Nephron progenitor cell (in vitro differentiated cells): ENCODE data around the gene C9orf72.

Experiments used
- DNase-seq: peaks from one replicate; pipeline ENCODE4 v3.0.0; 2021
- H3K27ac Mint-ChIP-seq: 2 replicates; pipeline ENCODE4 v1.8.0; 2021; ENCODE audit warnings: mild to moderate bottlenecking, moderate library complexity, mixed read lengths
- H3K27me3 Mint-ChIP-seq: 2 replicates; pipeline ENCODE4 v1.8.0; 2021; ENCODE audit warnings: mild to moderate bottlenecking, low read depth, mixed read lengths; ENCODE audit not compliant: poor library complexity
- H3K36me3 Mint-ChIP-seq: 2 replicates; pipeline ENCODE4 v1.8.0; 2021; ENCODE audit warnings: low read depth, mixed read lengths
- H3K4me1 Mint-ChIP-seq: 2 replicates; pipeline ENCODE4 v1.8.0; 2021; ENCODE audit warnings: mixed read lengths
- H3K4me3 Mint-ChIP-seq: 2 replicates; pipeline ENCODE4 v1.8.0; 2021; ENCODE audit warnings: mild to moderate bottlenecking, moderate library complexity, mixed read lengths
- H3K9me3 Mint-ChIP-seq: 2 replicates; pipeline ENCODE4 v1.8.0; 2021; ENCODE audit warnings: mild to moderate bottlenecking, moderate library complexity, mixed read lengths
- TF ChIP-seq, protein P1 (sequence below): fragments of 200-600 bp; sonication (generic); IDR thresholded peaks from 2 replicates; pipeline ENCODE4 v1.5.0; 2021; ENCODE audit warnings: antibody characterized with exemption

C9orf72 gene

DNA sequence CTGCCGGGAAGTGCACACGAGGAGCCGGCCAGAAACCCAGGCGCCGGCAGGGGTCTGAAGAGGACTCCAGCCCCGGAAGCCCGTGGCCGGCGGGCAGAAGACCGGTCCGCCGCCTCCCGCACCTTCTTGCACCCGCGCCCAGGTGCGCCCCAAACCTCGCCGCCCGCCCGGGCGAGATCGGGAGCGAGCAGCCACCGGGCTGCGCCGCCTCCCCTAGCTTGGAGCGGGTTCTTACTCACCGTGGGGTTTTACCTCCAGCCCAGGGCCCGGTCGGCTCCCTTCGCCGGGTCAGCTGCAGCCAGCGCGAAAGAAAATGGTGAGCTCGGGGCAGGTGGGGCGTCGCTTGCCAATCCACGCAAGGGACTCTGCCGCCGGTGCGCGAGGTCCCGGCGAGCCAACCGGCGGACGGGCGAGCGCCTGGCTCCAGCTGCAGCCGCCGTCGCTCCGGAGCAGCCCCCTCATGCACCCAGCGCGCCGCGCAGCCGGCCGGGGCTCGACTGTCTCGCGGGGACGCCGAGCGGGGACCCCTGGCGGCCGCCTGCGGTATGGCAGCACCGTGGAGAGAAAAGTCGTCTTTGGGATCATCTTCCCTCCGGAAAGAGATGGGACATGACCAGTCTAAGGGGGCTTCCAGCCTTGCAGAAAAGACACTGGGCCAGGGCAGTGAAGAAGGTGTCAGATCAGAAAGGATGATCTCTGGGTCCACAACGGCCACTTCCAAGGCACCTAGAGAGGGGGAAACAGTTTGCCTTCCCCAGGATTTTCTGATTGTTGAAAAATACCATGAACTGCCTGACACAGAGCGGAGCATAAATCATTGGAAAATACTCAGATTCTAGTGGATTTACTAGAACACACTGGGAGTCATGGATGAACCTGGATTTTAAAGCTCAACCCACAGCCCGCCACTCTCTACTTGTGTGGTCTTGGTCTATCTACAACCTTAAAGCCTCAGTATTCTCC, 43.7 kb downstream of the C9orf72 start, which contains the start of gene MOB3B:
Gene MOB3B, minus strand, starts transcription at position 499 of the 963 bp plus-strand sequence. CDS start 74,264 bp downstream, outside the sequence.
- TF ChIP-seq, protein P1, sequence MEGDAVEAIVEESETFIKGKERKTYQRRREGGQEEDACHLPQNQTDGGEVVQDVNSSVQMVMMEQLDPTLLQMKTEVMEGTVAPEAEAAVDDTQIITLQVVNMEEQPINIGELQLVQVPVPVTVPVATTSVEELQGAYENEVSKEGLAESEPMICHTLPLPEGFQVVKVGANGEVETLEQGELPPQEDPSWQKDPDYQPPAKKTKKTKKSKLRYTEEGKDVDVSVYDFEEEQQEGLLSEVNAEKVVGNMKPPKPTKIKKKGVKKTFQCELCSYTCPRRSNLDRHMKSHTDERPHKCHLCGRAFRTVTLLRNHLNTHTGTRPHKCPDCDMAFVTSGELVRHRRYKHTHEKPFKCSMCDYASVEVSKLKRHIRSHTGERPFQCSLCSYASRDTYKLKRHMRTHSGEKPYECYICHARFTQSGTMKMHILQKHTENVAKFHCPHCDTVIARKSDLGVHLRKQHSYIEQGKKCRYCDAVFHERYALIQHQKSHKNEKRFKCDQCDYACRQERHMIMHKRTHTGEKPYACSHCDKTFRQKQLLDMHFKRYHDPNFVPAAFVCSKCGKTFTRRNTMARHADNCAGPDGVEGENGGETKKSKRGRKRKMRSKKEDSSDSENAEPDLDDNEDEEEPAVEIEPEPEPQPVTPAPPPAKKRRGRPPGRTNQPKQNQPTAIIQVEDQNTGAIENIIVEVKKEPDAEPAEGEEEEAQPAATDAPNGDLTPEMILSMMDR = peak; percentile 88
- H3K4me3 Mint-ChIP-seq = peak within 1 kb of the TSS; percentile 97
- H3K4me1 Mint-ChIP-seq = peaks cover 50% of the 10 kb centered on the region
- peaks cover 5% of the 10 kb centered on the region for H3K27me3 Mint-ChIP-seq
- peaks cover 19% of the 10 kb centered on the region for H3K36me3 Mint-ChIP-seq
- no peaks in the 10 kb centered on the region for H3K9me3 Mint-ChIP-seq
- peak within 1 kb of the TSS; percentile 39 for H3K27ac Mint-ChIP-seq
- DNase-seq = peak; percentile 95

DNA sequence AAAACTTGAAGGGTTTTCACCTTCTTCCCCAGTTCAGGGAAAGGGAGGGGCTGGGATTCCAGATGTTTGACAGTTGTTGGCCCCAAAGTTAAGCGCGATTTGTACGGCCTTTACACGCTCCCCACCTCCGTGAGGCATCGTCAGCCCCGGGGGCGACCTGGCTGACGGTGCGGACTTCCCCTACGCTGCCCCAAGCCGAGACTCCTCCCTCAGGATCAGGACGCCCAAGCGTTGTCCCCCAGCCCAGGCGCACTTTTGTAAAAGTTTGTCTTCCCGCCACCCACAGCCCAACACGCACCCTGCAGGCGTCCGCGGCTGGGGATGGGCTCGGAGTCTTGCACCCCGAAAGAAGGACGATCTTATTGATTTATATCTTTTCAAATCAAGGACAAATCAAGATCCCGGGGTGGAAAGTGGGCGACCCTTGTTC, 44.4 kb downstream of the C9orf72 start:
- peaks cover 24% of the 10 kb centered on the region for H3K36me3 Mint-ChIP-seq
- TF ChIP-seq, protein P1 = no peak
- peak; percentile 58 for DNase-seq
- H3K4me3 Mint-ChIP-seq = peak overlapping the region; percentile 97
- no peaks in the 10 kb centered on the region for H3K9me3 Mint-ChIP-seq
- H3K27me3 Mint-ChIP-seq = peaks cover 5% of the 10 kb centered on the region
- peaks cover 43% of the 10 kb centered on the region for H3K4me1 Mint-ChIP-seq
- H3K27ac Mint-ChIP-seq = no peak overlapping the region

DNA sequence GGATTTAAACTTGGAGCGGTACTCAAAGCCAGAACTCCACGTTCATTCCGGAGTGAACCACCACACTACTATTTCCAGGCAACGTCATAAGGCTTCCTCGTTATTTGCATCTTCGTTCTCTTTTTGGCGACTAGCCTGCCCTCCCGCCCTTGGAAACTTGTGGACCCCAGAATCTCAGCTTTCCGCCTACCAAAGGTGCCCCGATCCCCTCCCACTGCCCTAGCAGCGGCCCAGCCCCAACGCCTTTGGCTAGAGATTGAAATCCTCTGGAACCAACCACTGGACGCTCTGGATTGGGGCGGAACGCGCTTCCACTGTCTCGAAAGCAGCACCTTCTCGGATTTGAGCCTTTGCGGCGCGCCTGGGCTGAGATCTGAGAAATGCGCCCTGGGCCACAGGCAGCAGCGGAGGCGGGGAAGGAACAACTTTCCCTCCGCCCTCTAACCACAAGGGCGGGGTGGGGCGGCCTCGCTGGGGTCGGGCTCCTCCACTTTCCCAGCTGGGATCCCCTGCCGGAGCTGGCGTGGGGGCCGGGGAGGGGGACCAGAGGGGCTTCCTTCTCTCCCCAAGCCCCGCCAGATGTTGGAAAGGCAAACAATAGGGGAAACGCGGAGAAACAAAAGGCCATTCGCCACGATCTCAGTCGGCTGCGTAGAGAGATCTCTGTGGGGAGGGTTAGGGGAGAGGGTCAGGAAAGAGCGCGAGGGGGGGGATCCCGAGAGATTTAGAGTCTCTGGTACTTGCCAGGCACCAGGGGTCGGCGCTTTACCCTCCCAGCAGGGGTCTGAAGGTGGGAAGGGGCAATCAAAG, 45.0 kb downstream of the C9orf72 start:
- TF ChIP-seq, protein P1 = no peak
- Mint-ChIP-seq H3K27me3 (peaks cover 8% of the 10 kb centered on the region), H3K9me3 (no peaks in the 10 kb centered on the region), H3K4me1 (peaks cover 37% of the 10 kb centered on the region), H3K4me3 (peak overlapping the region; percentile 97), H3K36me3 (peaks cover 27% of the 10 kb centered on the region), H3K27ac (peak overlapping the region; percentile 90)
- peak; percentile 76 for DNase-seq

DNA sequence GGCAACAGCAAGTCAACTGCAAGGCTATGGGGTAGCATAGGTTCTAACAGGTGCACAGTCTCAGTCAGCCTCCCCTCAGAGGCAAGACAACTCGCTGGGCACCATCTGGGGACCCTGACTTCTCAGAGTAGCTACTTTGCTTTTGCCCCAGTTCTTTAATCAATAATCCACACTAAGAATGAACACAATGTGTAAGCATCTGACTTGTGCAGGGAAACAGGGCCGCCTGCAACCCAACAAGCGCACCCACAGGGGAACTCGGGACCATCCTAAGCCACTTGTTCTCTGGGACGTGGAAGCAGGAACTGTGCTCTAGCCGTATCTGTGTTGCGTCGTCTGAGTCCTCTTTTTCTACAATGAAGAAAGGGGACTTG, 45.6 kb downstream of the C9orf72 start:
- no peak overlapping the region for H3K27ac Mint-ChIP-seq
- peaks cover 36% of the 10 kb centered on the region for H3K4me1 Mint-ChIP-seq
- H3K9me3 Mint-ChIP-seq = no peaks in the 10 kb centered on the region

DNA sequence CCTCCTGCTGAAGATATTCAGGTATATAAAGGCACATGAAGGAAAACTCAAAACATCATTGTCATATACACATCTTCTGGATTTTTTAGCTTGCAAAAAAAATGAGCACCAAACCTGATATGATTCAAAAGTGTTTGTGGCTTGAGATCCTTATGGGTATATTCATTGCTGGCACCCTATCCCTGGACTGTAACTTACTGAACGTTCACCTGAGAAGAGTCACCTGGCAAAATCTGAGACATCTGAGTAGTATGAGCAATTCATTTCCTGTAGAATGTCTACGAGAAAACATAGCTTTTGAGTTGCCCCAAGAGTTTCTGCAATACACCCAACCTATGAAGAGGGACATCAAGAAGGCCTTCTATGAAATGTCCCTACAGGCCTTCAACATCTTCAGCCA, 49.0 kb downstream of the C9orf72 start, which contains the start of gene IFNK:
Gene IFNK, plus strand, starts transcription at position 55 of the 400 bp plus-strand sequence. Its CDS starts 47 bp downstream, at position 102.
- Mint-ChIP-seq H3K9me3 (no peaks in the 10 kb centered on the region), H3K27ac (no peak within 1 kb of the TSS), H3K36me3 (peaks cover 43% of the 10 kb centered on the region), H3K27me3 (peaks cover 10% of the 10 kb centered on the region), H3K4me3 (no peak within 1 kb of the TSS), H3K4me1 (peaks cover 26% of the 10 kb centered on the region)
- DNase-seq = no peak
- TF ChIP-seq, protein P1 = no peak

More for the DNA sequence above, 45.6 kb downstream of the C9orf72 start:
- Mint-ChIP-seq H3K36me3 (peaks cover 30% of the 10 kb centered on the region), H3K27me3 (peaks cover 10% of the 10 kb centered on the region), H3K4me3 (peak overlapping the region; percentile 97)
- peak; percentile 15 for DNase-seq
- TF ChIP-seq, protein P1 = no peak
